Measurements from ENCODE around the gene ANXA6. TPM values are rescaled to one million over a fixed set of nuclear protein-coding genes. Genes with fewer than 3 reads are reported as not detected.

ANXA6 gene
- total RNA-seq, 1 experiment from 2014 or later: 212 TPM

GRCh38 chr5:151168602-151169344, 11.2 kb upstream of the ANXA6 start:
- no peaks in the 10 kb centered on the region for H3K36me3 ChIP-seq (replicated peaks; ENCODE audit: control insufficient read depth, insufficient read depth, low read length)
- no peak for DNase-seq
- H3K27me3 ChIP-seq (ENCODE audit: control insufficient read depth, insufficient read depth, low read length): no peaks in the 10 kb centered on the region
- H3K4me3 ChIP-seq (ENCODE audit: insufficient read depth, low read depth, low read length): no peak overlapping the region

- Histone ChIP-seq H3K27me3 (ENCODE audit: control insufficient read depth, insufficient read depth, low read length) (no peaks in the 10 kb centered on the region), H3K4me3 (ENCODE audit: insufficient read depth, low read depth, low read length) (no peak overlapping the region), H3K36me3 (replicated peaks; ENCODE audit: control insufficient read depth, insufficient read depth, low read length) (no peaks in the 10 kb centered on the region)
- DNase-seq: no peak
Measured at GRCh38 chr5:151167022-151167421, 9.4 kb upstream of the ANXA6 start.

GRCh38 chr5:151164687-151165392, 7.3 kb upstream of the ANXA6 start:
- DNase-seq: peak; percentile 77
- no peaks in the 10 kb centered on the region for H3K27me3 ChIP-seq (ENCODE audit: control insufficient read depth, insufficient read depth, low read length)
- H3K4me3 ChIP-seq (ENCODE audit: insufficient read depth, low read depth, low read length): no peak overlapping the region
- H3K36me3 ChIP-seq (replicated peaks; ENCODE audit: control insufficient read depth, insufficient read depth, low read length): no peaks in the 10 kb centered on the region

- no peak for DNase-seq
- Histone ChIP-seq H3K36me3 (replicated peaks; ENCODE audit: control insufficient read depth, insufficient read depth, low read length) (no peaks in the 10 kb centered on the region), H3K4me3 (ENCODE audit: insufficient read depth, low read depth, low read length) (no peak overlapping the region), H3K27me3 (ENCODE audit: control insufficient read depth, insufficient read depth, low read length) (no peaks in the 10 kb centered on the region)
Measured at GRCh38 chr5:151162776-151163175, 5.2 kb upstream of the ANXA6 start.

- no peak for DNase-seq
- Histone ChIP-seq H3K27me3 (ENCODE audit: control insufficient read depth, insufficient read depth, low read length) (no peaks in the 10 kb centered on the region), H3K4me3 (ENCODE audit: insufficient read depth, low read depth, low read length) (no peak overlapping the region), H3K36me3 (replicated peaks; ENCODE audit: control insufficient read depth, insufficient read depth, low read length) (no peaks in the 10 kb centered on the region)
Measured at GRCh38 chr5:151159649-151160373, 2.2 kb upstream of the ANXA6 start.

GRCh38 chr5:151158287-151158661, 695 bp upstream of the ANXA6 start:
- peak overlapping the region; percentile 89 for H3K4me3 ChIP-seq (ENCODE audit: insufficient read depth, low read depth, low read length)
- no peaks in the 10 kb centered on the region for H3K27me3 ChIP-seq (ENCODE audit: control insufficient read depth, insufficient read depth, low read length)
- no peaks in the 10 kb centered on the region for H3K36me3 ChIP-seq (replicated peaks; ENCODE audit: control insufficient read depth, insufficient read depth, low read length)
- peak; percentile 56 for DNase-seq

- Histone ChIP-seq H3K36me3 (replicated peaks; ENCODE audit: control insufficient read depth, insufficient read depth, low read length) (no peaks in the 10 kb centered on the region), H3K27me3 (ENCODE audit: control insufficient read depth, insufficient read depth, low read length) (no peaks in the 10 kb centered on the region), H3K4me3 (ENCODE audit: insufficient read depth, low read depth, low read length) (peak overlapping the region; percentile 89)
- peak; percentile 70 for DNase-seq
Measured at GRCh38 chr5:151156507-151157420, 815 bp downstream of the ANXA6 start.

- Histone ChIP-seq H3K36me3 (replicated peaks; ENCODE audit: control insufficient read depth, insufficient read depth, low read length) (no peaks in the 10 kb centered on the region), H3K27me3 (ENCODE audit: control insufficient read depth, insufficient read depth, low read length) (no peaks in the 10 kb centered on the region), H3K4me3 (ENCODE audit: insufficient read depth, low read depth, low read length) (peak overlapping the region; percentile 3; the same call in 1 of the 2 replicates)
- peak; percentile 55 for DNase-seq
Measured at GRCh38 chr5:151155775-151156506, 1.6 kb downstream of the ANXA6 start.

- Histone ChIP-seq H3K4me3 (ENCODE audit: insufficient read depth, low read depth, low read length) (no peak overlapping the region), H3K36me3 (replicated peaks; ENCODE audit: control insufficient read depth, insufficient read depth, low read length) (no peaks in the 10 kb centered on the region), H3K27me3 (ENCODE audit: control insufficient read depth, insufficient read depth, low read length) (no peaks in the 10 kb centered on the region)
- DNase-seq: no peak
Measured at GRCh38 chr5:151154931-151155774, 2.4 kb downstream of the ANXA6 start.

GRCh38 chr5:151153766-151154272, 3.8 kb downstream of the ANXA6 start:
- no peak overlapping the region for H3K4me3 ChIP-seq (ENCODE audit: insufficient read depth, low read depth, low read length)
- no peak for DNase-seq
- H3K27me3 ChIP-seq (ENCODE audit: control insufficient read depth, insufficient read depth, low read length): no peaks in the 10 kb centered on the region
- no peaks in the 10 kb centered on the region for H3K36me3 ChIP-seq (replicated peaks; ENCODE audit: control insufficient read depth, insufficient read depth, low read length)

- Histone ChIP-seq H3K27me3 (ENCODE audit: control insufficient read depth, insufficient read depth, low read length) (no peaks in the 10 kb centered on the region), H3K36me3 (replicated peaks; ENCODE audit: control insufficient read depth, insufficient read depth, low read length) (no peaks in the 10 kb centered on the region), H3K4me3 (ENCODE audit: insufficient read depth, low read depth, low read length) (no peak overlapping the region)
- no peak for DNase-seq
Measured at GRCh38 chr5:151153300-151153699, 4.3 kb downstream of the ANXA6 start.

GRCh38 chr5:151151793-151152192, 5.8 kb downstream of the ANXA6 start:
- H3K4me3 ChIP-seq (ENCODE audit: insufficient read depth, low read depth, low read length): no peak overlapping the region
- no peak for DNase-seq
- H3K36me3 ChIP-seq (replicated peaks; ENCODE audit: control insufficient read depth, insufficient read depth, low read length): peaks cover 3% of the 10 kb centered on the region; the same call in 1 of the 2 replicates

GRCh38 chr5:151151263-151151660, 6.3 kb downstream of the ANXA6 start:
- DNase-seq: no peak
- H3K4me3 ChIP-seq (ENCODE audit: insufficient read depth, low read depth, low read length): no peak overlapping the region
- H3K27me3 ChIP-seq (ENCODE audit: control insufficient read depth, insufficient read depth, low read length): no peaks in the 10 kb centered on the region
- peaks cover 3% of the 10 kb centered on the region; the same call in 1 of the 2 replicates for H3K36me3 ChIP-seq (replicated peaks; ENCODE audit: control insufficient read depth, insufficient read depth, low read length)

More at GRCh38 chr5:151151793-151152192, 5.8 kb downstream of the ANXA6 start:
- H3K27me3 ChIP-seq (ENCODE audit: control insufficient read depth, insufficient read depth, low read length): no peaks in the 10 kb centered on the region

Data from H7 (cell line).